ENCODE results near the gene MAP4K4. TPM values are rescaled to one million over a fixed set of nuclear protein-coding genes. Genes with fewer than 3 reads are reported as not detected.

Gene MAP4K4
- polyA plus RNA-seq, 1 experiment, result 158 TPM

- Histone ChIP-seq H3K27ac (ENCODE audit: low read depth, low read length) (peak overlapping the region; percentile 47), H3K27me3 (ENCODE audit: control insufficient read depth, insufficient read depth, low read length) (no peaks in the 10 kb centered on the region), H3K9me3 (ENCODE audit: control insufficient read depth, insufficient read depth, low read length) (no peaks in the 10 kb centered on the region), H3K4me3 (ENCODE audit: low read depth, low read length) (no peak overlapping the region)
- no peak for DNase-seq (ENCODE audit: low read depth, low spot score)
- ChIA-PET POLR2A (no interaction called here), CTCF (interaction anchor here (0.6 to 1.1 kb wide), 2 partner anchors 13 to 27 kb away, joined by 3 read pairs; no protein-coding TSS in a partner anchor)
- no peak for TF ChIP-seq CTCF (IDR thresholded peaks at IDR 0.05; ENCODE audit: low read depth, low read length)
Observed at GRCh38 chr2:101805152-101806088, 107.9 kb downstream of the MAP4K4 start.

- CTCF ChIA-PET, result interaction anchor here (0.6 kb wide), 1 partner anchor 14 kb away, joined by 3 read pairs; no protein-coding TSS in a partner anchor
- Histone ChIP-seq H3K27ac (ENCODE audit: low read depth, low read length) (no peak overlapping the region), H3K9me3 (ENCODE audit: control insufficient read depth, insufficient read depth, low read length) (no peaks in the 10 kb centered on the region), H3K27me3 (ENCODE audit: control insufficient read depth, insufficient read depth, low read length) (no peaks in the 10 kb centered on the region), H3K4me3 (ENCODE audit: low read depth, low read length) (no peak overlapping the region)
- POLR2A ChIA-PET, result no interaction called here
- TF ChIP-seq CTCF (IDR thresholded peaks at IDR 0.05; ENCODE audit: low read depth, low read length), result no peak
- DNase-seq (ENCODE audit: low read depth, low spot score), result no peak
Observed at GRCh38 chr2:101806123-101806522, 108.6 kb downstream of the MAP4K4 start.

GRCh38 chr2:101806701-101807100, 109.2 kb downstream of the MAP4K4 start:
- Histone ChIP-seq H3K4me3 (ENCODE audit: low read depth, low read length) (no peak overlapping the region), H3K27ac (ENCODE audit: low read depth, low read length) (no peak overlapping the region), H3K27me3 (ENCODE audit: control insufficient read depth, insufficient read depth, low read length) (no peaks in the 10 kb centered on the region), H3K9me3 (ENCODE audit: control insufficient read depth, insufficient read depth, low read length) (no peaks in the 10 kb centered on the region)
- no peak for TF ChIP-seq CTCF (IDR thresholded peaks at IDR 0.05; ENCODE audit: low read depth, low read length)
- POLR2A ChIA-PET, result no interaction called here
- CTCF ChIA-PET, result interaction anchor here (1.0 kb wide), 1 partner anchor 45 kb away, joined by 5 read pairs; no protein-coding TSS in a partner anchor
- DNase-seq (ENCODE audit: low read depth, low spot score), result no peak

- ChIA-PET CTCF (interaction anchor here (0.9 to 1.0 kb wide), 2 partner anchors 43 to 44 kb away, joined by 3 to 5 read pairs; no protein-coding TSS in a partner anchor), POLR2A (no interaction called here)
- Histone ChIP-seq H3K27ac (ENCODE audit: low read depth, low read length) (no peak overlapping the region), H3K9me3 (ENCODE audit: control insufficient read depth, insufficient read depth, low read length) (no peaks in the 10 kb centered on the region), H3K4me3 (ENCODE audit: low read depth, low read length) (no peak overlapping the region), H3K27me3 (ENCODE audit: control insufficient read depth, insufficient read depth, low read length) (no peaks in the 10 kb centered on the region)
- DNase-seq (ENCODE audit: low read depth, low spot score), result no peak
- TF ChIP-seq CTCF (IDR thresholded peaks at IDR 0.05; ENCODE audit: low read depth, low read length), result no peak
Observed at GRCh38 chr2:101807242-101807641, 109.7 kb downstream of the MAP4K4 start.

- Histone ChIP-seq H3K9me3 (ENCODE audit: control insufficient read depth, insufficient read depth, low read length) (no peaks in the 10 kb centered on the region), H3K27ac (ENCODE audit: low read depth, low read length) (no peak overlapping the region), H3K27me3 (ENCODE audit: control insufficient read depth, insufficient read depth, low read length) (no peaks in the 10 kb centered on the region), H3K4me3 (ENCODE audit: low read depth, low read length) (no peak overlapping the region)
- TF ChIP-seq CTCF (IDR thresholded peaks at IDR 0.05; ENCODE audit: low read depth, low read length), result no peak
- DNase-seq (ENCODE audit: low read depth, low spot score), result no peak
- CTCF ChIA-PET, result interaction anchor here (0.8 to 1.3 kb wide), 3 partner anchors 15 to 43 kb away, joined by 3 to 5 read pairs (median 3); no protein-coding TSS in a partner anchor
- POLR2A ChIA-PET, result interaction anchor here (0.6 kb wide), 1 partner anchor 88 kb away, joined by 6 read pairs; no protein-coding TSS in a partner anchor
Observed at GRCh38 chr2:101808006-101808562, 110.6 kb downstream of the MAP4K4 start.

Data from AG04450 (cell line).